ENCODE results near the gene STPG1. TPM values are rescaled to one million over a fixed set of nuclear protein-coding genes. Genes with fewer than 3 reads are reported as not detected.

The STPG1 gene
- total RNA-seq, 1 donor from 2014 or later: 6.7 TPM

GRCh38 chr1:24321697-24322469 lies 91.7 kb downstream of the STPG1 start:
- no peak for DNase-seq (ENCODE audit: extremely low read depth, low read depth, low spot score)

GRCh38 chr1:24321126-24321525 lies 92.5 kb downstream of the STPG1 start:
- no peak for DNase-seq (ENCODE audit: extremely low read depth, low read depth, low spot score)

- DNase-seq (ENCODE audit: extremely low read depth, low read depth, low spot score): no peak
Observed at GRCh38 chr1:24319962-24320361, 93.6 kb downstream of the STPG1 start.

GRCh38 chr1:24319312-24319863 lies 94.2 kb downstream of the STPG1 start, which contains the start of gene GRHL3:
Gene GRHL3 (plus strand): TSS chr1:24319357. CDS start chr1:24319552, 195 bp downstream.
- no peak for DNase-seq (ENCODE audit: extremely low read depth, low read depth, low spot score)

- DNase-seq (ENCODE audit: extremely low read depth, low read depth, low spot score): no peak
Observed at GRCh38 chr1:24318615-24319311, 94.8 kb downstream of the STPG1 start.

- DNase-seq (ENCODE audit: extremely low read depth, low read depth, low spot score): no peak
Observed at GRCh38 chr1:24317956-24318614, 95.5 kb downstream of the STPG1 start.

- no peak for DNase-seq (ENCODE audit: extremely low read depth, low read depth, low spot score)
Observed at GRCh38 chr1:24317081-24317480, 96.5 kb downstream of the STPG1 start.

- DNase-seq (ENCODE audit: extremely low read depth, low read depth, low spot score): no peak
Observed at GRCh38 chr1:24316645-24317044, 96.9 kb downstream of the STPG1 start.

GRCh38 chr1:24315391-24315790 lies 98.2 kb downstream of the STPG1 start:
- DNase-seq (ENCODE audit: extremely low read depth, low read depth, low spot score): no peak

- DNase-seq (ENCODE audit: extremely low read depth, low read depth, low spot score): no peak
Observed at GRCh38 chr1:24311741-24312140, 101.8 kb downstream of the STPG1 start.

GRCh38 chr1:24311234-24311633 lies 102.3 kb downstream of the STPG1 start:
- DNase-seq (ENCODE audit: extremely low read depth, low read depth, low spot score): no peak

GRCh38 chr1:24309762-24310485 lies 103.7 kb downstream of the STPG1 start:
- no peak for DNase-seq (ENCODE audit: extremely low read depth, low read depth, low spot score)

GRCh38 chr1:24308365-24309015 lies 105.1 kb downstream of the STPG1 start:
- no peak for DNase-seq (ENCODE audit: extremely low read depth, low read depth, low spot score)

Other genes starting within 250 kb of the STPG1 start
- gene IFNLR1, start 226.5 kb downstream of the STPG1 start, total RNA-seq: 0.39 and 0.41 TPM in 2 replicates
- 0.63 TPM in 1 of 2 replicates, not detected in the other for gene GRHL3, start 94.4 kb downstream of the STPG1 start, total RNA-seq
- 23.9 and 26.3 TPM in 2 replicates for gene NIPAL3, start 2.0 kb upstream of the STPG1 start, total RNA-seq
- 3.7 and 7.4 TPM in 2 replicates for gene RCAN3, start 89.1 kb upstream of the STPG1 start, total RNA-seq
- not detected in 2 replicates for gene NCMAP, start 142.3 kb upstream of the STPG1 start, total RNA-seq
- 51.6 and 106 TPM in 2 replicates for gene SRRM1, start 229.5 kb upstream of the STPG1 start, total RNA-seq

All from glomerular endothelial cell (primary cell).